SK-N-SH (cell line): ENCODE results near the gene PLS3. TPM values are rescaled to one million over a fixed set of nuclear protein-coding genes. Genes with fewer than 3 reads are reported as not detected.

Experiments
- CTCF ChIA-PET: fragments of 300-600, 350-600 bp; formaldehyde crosslinking; extraction: SDS; loops from one replicate; lab custom pipeline; 2021; lab: Yijun Ruan, JAX
- POLR2A ChIA-PET: fragments of 350-600 bp; sonication (Branson Sonifier 250); formaldehyde crosslinking; extraction: SDS; loops from one replicate; lab custom pipeline; 2020; ENCODE audit warnings: antibody characterized with exemption, inconsistent platforms; lab: Yijun Ruan, JAX
- DNase-seq: peaks from one replicate; pipeline ENCODE4 v3.0.0; 2012
- H2AFZ ChIP-seq: fragments of 200-600 bp; sonication (generic); 2 replicates; pipeline ENCODE4 v1.8.1; 2016; ENCODE audit warnings: antibody characterized with exemption, mild to moderate bottlenecking, low read depth
- H3F3A ChIP-seq: fragments of 200-600 bp; sonication (generic); replicated peaks from 2 replicates; pipeline ENCODE3; 2016; ENCODE audit warnings: antibody characterized with exemption, mild to moderate bottlenecking; ENCODE audit not compliant: insufficient read depth
- H3K27ac ChIP-seq, 2 experiments: fragments of 200-500 bp in 1 of 2; fragments of 200-600 bp in 1 of 2; sonication (Bioruptor generic) in 1 of 2; sonication (generic), shearing (Covaris generic) in 1 of 2; 2 replicates each; pipeline versions ENCODE4 v1.5.1 to v1.6.1; 2014 to 2016; ENCODE audit warnings: low read depth in 2 of 2, inconsistent platforms in 1 of 2, low read length in 1 of 2, mild to moderate bottlenecking in 1 of 2, mixed read lengths in 1 of 2
- H3K27me3 ChIP-seq: fragments of 200-600 bp; sonication (generic), shearing (Covaris generic); 2 replicates; pipeline ENCODE4 v1.6.1; 2016; ENCODE audit warnings: mixed run types; ENCODE audit not compliant: insufficient read depth
- H3K36me3 ChIP-seq, 2 experiments: fragments of 200-500 bp in 1 of 2; fragments of 200-600 bp in 1 of 2; sonication (Bioruptor generic) in 1 of 2; sonication (generic) in 1 of 2; replicated peaks in 1 of 2; 2 replicates each; pipeline versions ENCODE3 to v1.5.1; 2014 to 2016; ENCODE audit warnings: low read length in 1 of 2, mild to moderate bottlenecking in 1 of 2; ENCODE audit not compliant: insufficient read depth in 2 of 2, control insufficient read depth in 1 of 2
- H3K4me1 ChIP-seq, 2 experiments: fragments of 200-500 bp in 1 of 2; fragments of 200-600 bp in 1 of 2; sonication (Bioruptor generic) in 1 of 2; sonication (generic), shearing (Covaris generic) in 1 of 2; 2 replicates each; pipeline versions ENCODE4 v1.5.1 to v1.6.1; 2014 to 2016; ENCODE audit warnings: low read depth in 1 of 2, low read length in 1 of 2, mixed run types in 1 of 2; ENCODE audit not compliant: insufficient read depth in 2 of 2, control insufficient read depth in 1 of 2
- H3K4me2 ChIP-seq: fragments of 200-600 bp; sonication (generic), shearing (Covaris generic); 2 replicates; pipeline ENCODE4 v1.6.1; 2017; ENCODE audit warnings: mixed run types
- H3K4me3 ChIP-seq, 2 experiments: fragments of 200-500 bp in 1 of 2; fragments of 200-600 bp in 1 of 2; sonication (Bioruptor generic) in 1 of 2; sonication (generic), shearing (Covaris generic) in 1 of 2; 2 replicates each; pipeline versions ENCODE4 v1.5.1 to v1.8.1; 2014 to 2016; ENCODE audit warnings: low read depth in 2 of 2, inconsistent platforms in 1 of 2, low read length in 1 of 2, mild to moderate bottlenecking in 1 of 2, mixed read lengths in 1 of 2, moderate library complexity in 1 of 2
- H3K79me2 ChIP-seq: fragments of 200-600 bp; sonication (generic); 2 replicates; pipeline ENCODE4 v1.8.1; 2017; ENCODE audit warnings: mild to moderate bottlenecking; ENCODE audit not compliant: insufficient read depth
- H3K9ac ChIP-seq: fragments of 200-600 bp; sonication (generic); 2 replicates; pipeline ENCODE4 v1.6.1; 2017; ENCODE audit warnings: mixed run types
- H3K9me2 ChIP-seq: fragments of 200-600 bp; sonication (generic); 2 replicates; pipeline ENCODE4 v1.6.1; 2017; ENCODE audit warnings: mixed run types
- H3K9me3 ChIP-seq: fragments of 200-600 bp; sonication (generic); 2 replicates; pipeline ENCODE4 v1.6.1; 2017; ENCODE audit warnings: mixed run types, mild to moderate bottlenecking, moderate library complexity
- H4K20me1 ChIP-seq: fragments of 200-600 bp; sonication (generic); 2 replicates; pipeline ENCODE4 v1.6.1; 2017; ENCODE audit warnings: mild to moderate bottlenecking, mixed run types; ENCODE audit not compliant: insufficient read depth
- ELF1 ChIP-seq: IDR thresholded peaks from 2 replicates; pipeline ENCODE4 v1.4.0; 2012
- GABPA ChIP-seq: IDR thresholded peaks from 2 replicates; pipeline ENCODE4 v1.4.0; 2012; ENCODE audit warnings: low read depth, mild to moderate bottlenecking
- GATA2 ChIP-seq: sonication (generic); formaldehyde crosslinking; IDR thresholded peaks from 2 replicates; pipeline ENCODE4 v1.5.0; 2020; ENCODE audit warnings: mild to moderate bottlenecking, missing genetic modification reagents
- NFIC ChIP-seq: IDR thresholded peaks from 2 replicates; pipeline ENCODE4 v1.4.0; 2012; ENCODE audit warnings: borderline replicate concordance
- RAD21 ChIP-seq: IDR thresholded peaks from 2 replicates; pipeline ENCODE4 v1.6.1; 2012; ENCODE audit warnings: mild to moderate bottlenecking, low read length
- RFX5 ChIP-seq: IDR thresholded peaks from 2 replicates; pipeline ENCODE4 v1.6.1; 2012; ENCODE audit warnings: mild to moderate bottlenecking, improper control_type of control experiment, low read length
- RXRA ChIP-seq: IDR thresholded peaks from 2 replicates; pipeline ENCODE4 v1.4.0; 2012; ENCODE audit warnings: low read depth, mild to moderate bottlenecking, borderline replicate concordance
- SMC3 ChIP-seq: IDR thresholded peaks from 2 replicates; pipeline ENCODE4 v1.6.1; 2012; ENCODE audit warnings: low read depth, low read length, improper control_type of control experiment
- TCF12 ChIP-seq: IDR thresholded peaks from 2 replicates; pipeline ENCODE4 v1.4.0; 2012
- WGBS: methylation state at CpG from one replicate; pipeline ENCODE4 v1.1.6; 2017; ENCODE audit warnings: low lambda C conversion rate; 5-methylcytosine and 5-hydroxymethylcytosine counted together
- polyA plus RNA-seq, 3 experiments: library from polyadenylated mRNA; depleted of rRNA; stranded (reverse); fragments of >200 nt; gene quantifications; 2 replicates each; pipeline ENCODE4 v1.2.3, GENCODE V29; 2012
- TF ChIP-seq, protein P1 (sequence below): IDR thresholded peaks from 2 replicates; pipeline ENCODE4 v1.4.0; 2012; ENCODE audit warnings: low read depth, borderline replicate concordance
- TF ChIP-seq, protein P2 (sequence below): IDR thresholded peaks from 2 replicates; pipeline ENCODE4 v1.6.1; 2012; ENCODE audit warnings: mild to moderate bottlenecking, low read depth, low read length, moderate library complexity
- TF ChIP-seq, protein P3 (sequence below): fragments of 150-350 bp; IDR thresholded peaks from 2 replicates; pipeline ENCODE4 v1.6.1; 2016; ENCODE audit warnings: mild to moderate bottlenecking, low read depth, low read length

PLS3 gene
- polyA plus RNA-seq, 1 of the 3 experiments (the other 2 are of a cell fraction) = 35.7 TPM

- no peak overlapping the region for H3K4me3 ChIP-seq
- no peak overlapping the region for H3K27ac ChIP-seq
- H3K4me2 ChIP-seq = no peak overlapping the region
- H3K9ac ChIP-seq = no peak overlapping the region
- peaks cover 10% of the 10 kb centered on the region for H3F3A ChIP-seq
- H3K9me3 ChIP-seq = no peaks in the 10 kb centered on the region
- CTCF ChIA-PET = interaction anchor here (0.8 kb wide), 1 partner anchor 8 kb away, joined by 3 read pairs; no protein-coding TSS in a partner anchor
- no peaks in the 10 kb centered on the region for H3K9me2 ChIP-seq
- no peaks in the 10 kb centered on the region; the same call in 1 of the 2 replicates for H3K27me3 ChIP-seq
- no peaks in the 10 kb centered on the region for H4K20me1 ChIP-seq
- H3K4me1 ChIP-seq = no peaks in the 10 kb centered on the region
- DNase-seq = no peak
- no peak overlapping the region for H2AFZ ChIP-seq
- peaks cover 0 to 4% of the 10 kb centered on the region in 2 experiments for H3K36me3 ChIP-seq
- POLR2A ChIA-PET = no interaction called here
- peaks cover 53% of the 10 kb centered on the region for H3K79me2 ChIP-seq
- TF ChIP-seq, protein P1, sequence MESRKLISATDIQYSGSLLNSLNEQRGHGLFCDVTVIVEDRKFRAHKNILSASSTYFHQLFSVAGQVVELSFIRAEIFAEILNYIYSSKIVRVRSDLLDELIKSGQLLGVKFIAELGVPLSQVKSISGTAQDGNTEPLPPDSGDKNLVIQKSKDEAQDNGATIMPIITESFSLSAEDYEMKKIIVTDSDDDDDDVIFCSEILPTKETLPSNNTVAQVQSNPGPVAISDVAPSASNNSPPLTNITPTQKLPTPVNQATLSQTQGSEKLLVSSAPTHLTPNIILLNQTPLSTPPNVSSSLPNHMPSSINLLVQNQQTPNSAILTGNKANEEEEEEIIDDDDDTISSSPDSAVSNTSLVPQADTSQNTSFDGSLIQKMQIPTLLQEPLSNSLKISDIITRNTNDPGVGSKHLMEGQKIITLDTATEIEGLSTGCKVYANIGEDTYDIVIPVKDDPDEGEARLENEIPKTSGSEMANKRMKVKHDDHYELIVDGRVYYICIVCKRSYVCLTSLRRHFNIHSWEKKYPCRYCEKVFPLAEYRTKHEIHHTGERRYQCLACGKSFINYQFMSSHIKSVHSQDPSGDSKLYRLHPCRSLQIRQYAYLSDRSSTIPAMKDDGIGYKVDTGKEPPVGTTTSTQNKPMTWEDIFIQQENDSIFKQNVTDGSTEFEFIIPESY = no peak
- TF ChIP-seq RFX5 (no peak), RAD21 (no peak)
- TF ChIP-seq, all 33 proteins: peak for 0
Observed at GRCh38 chrX:115602308-115602707, 41.3 kb downstream of the PLS3 start.

- ChIA-PET POLR2A (no interaction called here), CTCF (interaction anchor here (0.8 kb wide), 1 partner anchor 8 kb away, joined by 3 read pairs; no protein-coding TSS in a partner anchor)
- no peaks in the 10 kb centered on the region for H3K4me1 ChIP-seq
- H3K36me3 ChIP-seq = peaks cover 0 to 4% of the 10 kb centered on the region in 2 experiments
- no peaks in the 10 kb centered on the region; the same call in 1 of the 2 replicates for H3K27me3 ChIP-seq
- H3K79me2 ChIP-seq = peaks cover 51% of the 10 kb centered on the region
- no peaks in the 10 kb centered on the region for H3K9me2 ChIP-seq
- TF ChIP-seq, protein P2, sequence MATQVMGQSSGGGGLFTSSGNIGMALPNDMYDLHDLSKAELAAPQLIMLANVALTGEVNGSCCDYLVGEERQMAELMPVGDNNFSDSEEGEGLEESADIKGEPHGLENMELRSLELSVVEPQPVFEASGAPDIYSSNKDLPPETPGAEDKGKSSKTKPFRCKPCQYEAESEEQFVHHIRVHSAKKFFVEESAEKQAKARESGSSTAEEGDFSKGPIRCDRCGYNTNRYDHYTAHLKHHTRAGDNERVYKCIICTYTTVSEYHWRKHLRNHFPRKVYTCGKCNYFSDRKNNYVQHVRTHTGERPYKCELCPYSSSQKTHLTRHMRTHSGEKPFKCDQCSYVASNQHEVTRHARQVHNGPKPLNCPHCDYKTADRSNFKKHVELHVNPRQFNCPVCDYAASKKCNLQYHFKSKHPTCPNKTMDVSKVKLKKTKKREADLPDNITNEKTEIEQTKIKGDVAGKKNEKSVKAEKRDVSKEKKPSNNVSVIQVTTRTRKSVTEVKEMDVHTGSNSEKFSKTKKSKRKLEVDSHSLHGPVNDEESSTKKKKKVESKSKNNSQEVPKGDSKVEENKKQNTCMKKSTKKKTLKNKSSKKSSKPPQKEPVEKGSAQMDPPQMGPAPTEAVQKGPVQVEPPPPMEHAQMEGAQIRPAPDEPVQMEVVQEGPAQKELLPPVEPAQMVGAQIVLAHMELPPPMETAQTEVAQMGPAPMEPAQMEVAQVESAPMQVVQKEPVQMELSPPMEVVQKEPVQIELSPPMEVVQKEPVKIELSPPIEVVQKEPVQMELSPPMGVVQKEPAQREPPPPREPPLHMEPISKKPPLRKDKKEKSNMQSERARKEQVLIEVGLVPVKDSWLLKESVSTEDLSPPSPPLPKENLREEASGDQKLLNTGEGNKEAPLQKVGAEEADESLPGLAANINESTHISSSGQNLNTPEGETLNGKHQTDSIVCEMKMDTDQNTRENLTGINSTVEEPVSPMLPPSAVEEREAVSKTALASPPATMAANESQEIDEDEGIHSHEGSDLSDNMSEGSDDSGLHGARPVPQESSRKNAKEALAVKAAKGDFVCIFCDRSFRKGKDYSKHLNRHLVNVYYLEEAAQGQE = no peak
- TF ChIP-seq GABPA (no peak), SMC3 (no peak), ELF1 (no peak), NFIC (no peak), RAD21 (no peak), RXRA (no peak), GATA2 (no peak), TCF12 (no peak)
- TF ChIP-seq, protein P3, sequence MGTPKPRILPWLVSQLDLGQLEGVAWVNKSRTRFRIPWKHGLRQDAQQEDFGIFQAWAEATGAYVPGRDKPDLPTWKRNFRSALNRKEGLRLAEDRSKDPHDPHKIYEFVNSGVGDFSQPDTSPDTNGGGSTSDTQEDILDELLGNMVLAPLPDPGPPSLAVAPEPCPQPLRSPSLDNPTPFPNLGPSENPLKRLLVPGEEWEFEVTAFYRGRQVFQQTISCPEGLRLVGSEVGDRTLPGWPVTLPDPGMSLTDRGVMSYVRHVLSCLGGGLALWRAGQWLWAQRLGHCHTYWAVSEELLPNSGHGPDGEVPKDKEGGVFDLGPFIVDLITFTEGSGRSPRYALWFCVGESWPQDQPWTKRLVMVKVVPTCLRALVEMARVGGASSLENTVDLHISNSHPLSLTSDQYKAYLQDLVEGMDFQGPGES = no peak
- TF ChIP-seq, protein P1 = no peak
- H3K9me3 ChIP-seq = no peaks in the 10 kb centered on the region
- H3K4me3 ChIP-seq = no peak overlapping the region
- H4K20me1 ChIP-seq = no peaks in the 10 kb centered on the region
- DNase-seq = no peak
- no peak overlapping the region for H3K4me2 ChIP-seq
- H3K9ac ChIP-seq = no peak overlapping the region
- 35% methylated on average over 4 of the region's 4 CpGs for WGBS
- no peak overlapping the region for H2AFZ ChIP-seq
- H3F3A ChIP-seq = peaks cover 10% of the 10 kb centered on the region
- H3K27ac ChIP-seq = no peak overlapping the region
Observed at GRCh38 chrX:115602729-115603389, 41.9 kb downstream of the PLS3 start.
